Measurements from ENCODE around the gene PDE4D. TPM values are rescaled to one million over a fixed set of nuclear protein-coding genes. Genes with fewer than 3 reads are reported as not detected.
A peak's percentile ranks its signal among the peaks of the same experiment; 100 is the strongest.

The PDE4D gene
- total RNA-seq, 1 donor from 2014 or later: 34.5 TPM

GRCh38 chr5:59500014-59500413 is 393.5 kb downstream of the PDE4D start:
- Histone ChIP-seq H3K27ac (replicated peaks) (no peak overlapping the region), H3K4me3 (no peak overlapping the region), H3K4me1 (no peaks in the 10 kb centered on the region), H3K9me3 (replicated peaks) (no peaks in the 10 kb centered on the region), H3K27me3 (ENCODE audit: low read depth) (no peaks in the 10 kb centered on the region), H3K36me3 (no peaks in the 10 kb centered on the region)
- DNase-seq: no peak
- no peak for TF ChIP-seq CTCF (IDR thresholded peaks at IDR 0.05; ENCODE audit: borderline replicate concordance)
- intact Hi-C loops (cut with micrococcal nuclease): no loop called here

- Histone ChIP-seq H3K4me1 (no peaks in the 10 kb centered on the region), H3K4me3 (no peak overlapping the region), H3K27ac (replicated peaks) (no peak overlapping the region), H3K36me3 (no peaks in the 10 kb centered on the region), H3K9me3 (replicated peaks) (no peaks in the 10 kb centered on the region), H3K27me3 (ENCODE audit: low read depth) (no peaks in the 10 kb centered on the region)
- TF ChIP-seq CTCF (IDR thresholded peaks at IDR 0.05; ENCODE audit: borderline replicate concordance): no peak
- intact Hi-C loops (cut with micrococcal nuclease): no loop called here
- DNase-seq: no peak
These were observed 396.3 kb downstream of the PDE4D start for GRCh38 chr5:59497207-59497606.

GRCh38 chr5:59496524-59497134 is 396.9 kb downstream of the PDE4D start:
- Histone ChIP-seq H3K27ac (replicated peaks) (no peak overlapping the region), H3K36me3 (no peaks in the 10 kb centered on the region), H3K27me3 (ENCODE audit: low read depth) (no peaks in the 10 kb centered on the region), H3K9me3 (replicated peaks) (no peaks in the 10 kb centered on the region), H3K4me1 (no peaks in the 10 kb centered on the region), H3K4me3 (no peak overlapping the region)
- TF ChIP-seq CTCF (IDR thresholded peaks at IDR 0.05; ENCODE audit: borderline replicate concordance): peak; percentile 30
- no peak for DNase-seq
- intact Hi-C loops (cut with micrococcal nuclease): no loop called here

- intact Hi-C loops (cut with micrococcal nuclease): no loop called here
- Histone ChIP-seq H3K9me3 (replicated peaks) (no peaks in the 10 kb centered on the region), H3K4me1 (no peaks in the 10 kb centered on the region)
These were observed 401.6 kb downstream of the PDE4D start for GRCh38 chr5:59491945-59492344.

GRCh38 chr5:59489551-59489950 is 404.0 kb downstream of the PDE4D start:
- H3K9me3 ChIP-seq (replicated peaks): no peaks in the 10 kb centered on the region
- no peak overlapping the region for H3K27ac ChIP-seq (replicated peaks)
- no peak for TF ChIP-seq CTCF (IDR thresholded peaks at IDR 0.05; ENCODE audit: borderline replicate concordance)
- no peaks in the 10 kb centered on the region for H3K27me3 ChIP-seq (ENCODE audit: low read depth)
- H3K4me3 ChIP-seq: no peak overlapping the region
- no peaks in the 10 kb centered on the region for H3K4me1 ChIP-seq
- no peaks in the 10 kb centered on the region for H3K36me3 ChIP-seq
- no peak for DNase-seq
- intact Hi-C loops (cut with micrococcal nuclease): no loop called here

More at GRCh38 chr5:59491945-59492344, 401.6 kb downstream of the PDE4D start:
- Histone ChIP-seq H3K36me3 (no peaks in the 10 kb centered on the region), H3K27me3 (ENCODE audit: low read depth) (no peaks in the 10 kb centered on the region), H3K27ac (replicated peaks) (no peak overlapping the region), H3K4me3 (no peak overlapping the region)
- TF ChIP-seq CTCF (IDR thresholded peaks at IDR 0.05; ENCODE audit: borderline replicate concordance): no peak
- no peak for DNase-seq

Measured in left ventricle myocardium inferior (tissue), 1 donor.